GM21360 (cell line): ENCODE results near the gene PSEN1.

ENCODE experiments used
- ATAC-seq: cut with Tn5 transposase; IDR thresholded peaks from one replicate; pipeline ENCODE4 v1.9.1; 2021; ENCODE audit warnings: mild to moderate bottlenecking, moderate library complexity; ENCODE audit not compliant: unreplicated experiment

PSEN1 gene

GRCh38 chr14:73265721-73266046 is 129.4 kb downstream of the PSEN1 start:
- no peak for ATAC-seq

- no peak for ATAC-seq
These were observed 130.0 kb downstream of the PSEN1 start for GRCh38 chr14:73266317-73266716.

GRCh38 chr14:73267474-73267873 is 131.2 kb downstream of the PSEN1 start:
- no peak for ATAC-seq

- ATAC-seq, result no peak
These were observed 133.6 kb downstream of the PSEN1 start for GRCh38 chr14:73269729-73270531.

- ATAC-seq, result no peak
These were observed 136.1 kb downstream of the PSEN1 start for GRCh38 chr14:73272393-73272792.
